HG02852 (cell line): ENCODE measurements around the gene NT5DC3.

ENCODE experiments used
- ATAC-seq: cut with Tn5 transposase; IDR thresholded peaks from one replicate; pipeline ENCODE4 v1.9.1; 2021; ENCODE audit warnings: mild to moderate bottlenecking, moderate library complexity; ENCODE audit not compliant: unreplicated experiment

The NT5DC3 gene

DNA sequence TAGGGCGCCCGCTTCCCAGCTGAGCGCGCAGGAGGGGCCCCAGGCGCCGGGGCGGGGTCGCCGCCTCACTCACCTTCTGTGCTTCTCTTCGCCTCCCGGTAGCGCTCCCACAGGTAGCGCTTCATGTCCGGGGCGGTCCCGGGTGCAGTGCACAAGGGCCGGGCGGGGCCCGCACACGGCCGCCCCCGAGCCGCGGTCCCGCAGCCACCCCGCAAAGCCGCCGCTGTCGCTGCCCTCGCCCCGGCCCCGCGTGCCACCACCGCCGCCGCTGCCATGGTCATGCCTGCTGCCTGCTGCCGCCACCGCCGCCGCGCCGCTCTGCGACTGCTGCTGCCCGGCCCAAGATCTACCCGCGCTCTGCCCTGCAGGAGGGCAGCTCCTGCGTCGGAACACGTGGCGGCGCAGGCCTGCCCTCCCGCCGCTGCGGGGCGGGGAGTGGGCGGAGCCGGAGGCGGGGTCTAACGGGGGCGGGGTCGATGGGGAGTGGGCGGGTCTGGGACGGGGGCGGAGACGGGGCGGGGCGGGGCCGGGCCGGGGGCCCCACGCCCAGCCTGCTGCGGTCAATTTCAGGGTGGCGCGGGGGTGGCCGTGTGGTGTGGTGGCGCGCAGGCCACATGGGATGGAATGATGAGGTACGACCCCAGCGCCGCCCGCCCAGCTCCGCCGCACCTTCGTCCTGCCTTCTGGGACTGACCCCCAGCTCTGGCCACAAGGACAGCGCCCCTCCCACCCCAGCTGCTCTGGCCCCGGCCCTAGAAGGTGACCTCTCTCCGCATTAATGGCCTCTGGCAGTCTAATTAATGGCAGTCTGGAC is at the start of gene NT5DC3:
Gene NT5DC3, minus strand, starts transcription at position 359 of the 814 bp plus-strand sequence. Its CDS starts 78 bp downstream, at position 281.
- peak; percentile 81 for ATAC-seq

DNA sequence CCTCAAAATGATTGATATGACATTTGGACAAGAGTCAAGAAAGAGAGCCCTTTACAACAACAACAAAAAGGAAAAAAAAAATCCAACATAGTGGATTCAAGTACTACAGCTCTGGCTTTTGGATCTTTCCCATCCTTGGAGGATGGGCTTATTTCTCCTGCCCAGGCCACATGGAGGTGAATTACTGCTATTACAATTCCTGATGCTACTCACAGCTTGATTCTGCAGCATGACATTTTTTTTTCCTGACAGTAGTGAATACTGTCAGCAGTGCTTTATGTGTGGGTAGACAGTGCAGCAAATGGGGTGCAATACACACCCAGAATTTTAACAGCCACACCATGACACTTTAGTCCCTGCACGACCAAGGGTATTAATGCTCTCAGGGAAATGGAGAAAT is 46.7 kb upstream of the NT5DC3 start:
- no peak for ATAC-seq

DNA sequence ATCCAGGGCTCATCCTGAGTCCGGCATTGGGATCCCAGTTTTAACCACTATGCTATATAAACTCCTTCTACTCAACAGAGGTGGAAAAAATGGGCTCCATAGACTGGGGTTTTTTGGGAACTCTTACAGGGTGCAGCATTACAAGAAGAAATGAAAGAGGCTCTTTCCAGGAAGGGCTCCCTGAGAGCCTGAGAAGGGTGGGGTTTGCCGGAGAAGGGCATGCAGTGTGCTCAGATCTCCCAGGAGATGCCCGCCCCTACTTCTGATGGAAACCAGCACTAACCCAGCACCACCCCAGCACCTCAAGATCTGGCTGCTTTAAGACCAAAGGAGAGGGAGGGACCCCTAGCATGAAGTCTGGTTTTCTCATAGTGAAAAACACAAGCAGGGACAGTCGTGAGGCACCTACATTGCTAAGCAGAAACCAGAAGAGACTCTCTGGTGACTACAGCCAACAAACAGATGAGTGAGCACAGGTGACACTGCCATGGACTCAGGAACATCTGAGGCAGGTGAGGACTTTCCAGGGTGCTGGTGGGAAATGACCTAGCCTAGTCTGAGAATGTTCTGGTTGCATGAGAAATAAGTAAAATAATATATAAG is 45.3 kb upstream of the NT5DC3 start:
- no peak for ATAC-seq

DNA sequence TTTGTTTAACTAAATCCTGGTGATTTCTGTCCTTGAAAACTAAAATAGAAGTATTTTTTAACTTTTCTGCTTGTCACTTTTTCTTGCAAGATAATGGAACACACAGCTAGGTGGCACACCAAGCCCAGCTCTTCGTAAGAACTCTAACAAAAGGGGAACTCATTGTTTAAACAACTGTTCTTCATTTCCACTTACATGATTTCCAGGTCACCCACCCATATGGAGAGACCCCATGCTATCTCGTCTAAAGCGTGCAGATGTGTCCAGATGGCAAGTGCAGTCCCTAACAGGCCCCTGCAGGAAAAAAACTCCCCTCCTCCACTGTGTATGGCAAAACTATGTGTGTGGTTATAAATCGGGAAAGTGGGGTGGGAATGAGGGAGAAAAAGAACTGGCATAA is 43.3 kb upstream of the NT5DC3 start:
- no peak for ATAC-seq

DNA sequence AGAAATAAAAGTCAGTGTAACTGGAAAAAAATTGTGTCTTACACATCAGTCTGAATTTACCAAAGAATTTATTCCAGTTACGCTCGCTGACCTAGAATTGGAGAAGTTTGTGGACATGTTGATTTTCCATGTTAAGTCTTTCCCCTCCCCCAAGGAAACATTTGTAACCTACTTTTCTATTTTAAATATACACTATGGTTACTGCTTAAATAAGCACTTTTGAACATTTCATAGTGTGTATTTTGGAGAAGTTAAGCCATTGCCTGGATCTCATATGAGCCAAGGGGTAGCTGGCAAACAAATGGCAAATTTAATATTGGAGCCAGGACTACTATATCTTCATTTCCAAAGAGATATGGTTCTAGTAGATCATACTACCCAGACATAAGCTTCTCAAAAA is 42.9 kb upstream of the NT5DC3 start:
- ATAC-seq, result no peak

DNA sequence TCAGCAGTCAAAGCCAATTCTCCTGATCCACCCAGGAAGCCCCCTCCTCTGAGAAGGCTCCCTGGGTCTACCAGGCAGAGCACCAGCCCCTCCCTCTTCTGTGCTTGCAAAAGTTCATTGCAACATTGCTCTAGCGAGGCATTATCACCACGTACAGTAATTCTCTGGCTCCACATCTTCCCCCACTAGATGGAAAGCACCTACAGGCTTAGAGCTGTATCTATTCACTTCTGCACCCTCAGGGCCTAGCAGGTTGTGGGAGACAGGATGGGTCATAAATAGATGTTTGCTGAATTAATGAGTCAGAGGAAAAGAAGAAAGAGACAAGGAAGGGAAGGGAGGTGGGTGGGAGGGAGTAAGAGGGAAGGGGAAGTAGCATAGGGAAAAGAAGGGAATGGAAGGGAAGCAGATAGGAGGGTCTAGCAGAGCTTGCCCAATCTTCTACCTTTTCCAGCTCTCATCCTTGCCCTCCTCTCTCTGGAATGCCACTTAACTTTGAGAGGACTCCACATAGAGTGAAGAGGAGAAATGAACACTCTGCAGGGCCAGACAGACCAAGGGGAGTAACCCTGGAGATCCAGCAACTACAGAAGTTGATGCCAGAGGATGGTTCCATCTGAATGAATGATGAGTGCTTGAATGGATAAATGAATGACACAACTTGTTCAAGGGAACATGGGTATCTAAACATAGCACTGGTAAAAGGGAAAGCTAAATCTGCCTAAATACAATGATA is 42.0 kb upstream of the NT5DC3 start:
- ATAC-seq, result peak; percentile 35

DNA sequence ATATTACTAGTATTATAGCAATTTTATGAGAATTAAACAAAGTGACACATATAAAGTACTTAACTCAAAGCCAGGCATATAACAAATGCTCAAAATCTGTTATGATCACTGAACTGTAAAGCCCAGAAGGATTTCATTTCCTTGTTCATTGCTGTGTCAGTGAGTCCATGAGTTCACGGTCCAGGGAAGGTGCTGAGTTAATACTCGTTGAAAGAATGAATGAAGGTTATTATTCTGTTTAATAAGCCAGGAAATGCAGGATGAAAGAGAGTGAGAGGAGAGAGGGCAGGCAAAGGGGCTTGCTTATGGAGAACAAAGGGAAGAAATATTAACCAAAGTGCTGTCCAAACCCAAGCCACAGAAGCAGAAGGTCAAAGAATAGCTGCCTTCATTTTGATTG is 40.2 kb upstream of the NT5DC3 start:
- ATAC-seq, result no peak

DNA sequence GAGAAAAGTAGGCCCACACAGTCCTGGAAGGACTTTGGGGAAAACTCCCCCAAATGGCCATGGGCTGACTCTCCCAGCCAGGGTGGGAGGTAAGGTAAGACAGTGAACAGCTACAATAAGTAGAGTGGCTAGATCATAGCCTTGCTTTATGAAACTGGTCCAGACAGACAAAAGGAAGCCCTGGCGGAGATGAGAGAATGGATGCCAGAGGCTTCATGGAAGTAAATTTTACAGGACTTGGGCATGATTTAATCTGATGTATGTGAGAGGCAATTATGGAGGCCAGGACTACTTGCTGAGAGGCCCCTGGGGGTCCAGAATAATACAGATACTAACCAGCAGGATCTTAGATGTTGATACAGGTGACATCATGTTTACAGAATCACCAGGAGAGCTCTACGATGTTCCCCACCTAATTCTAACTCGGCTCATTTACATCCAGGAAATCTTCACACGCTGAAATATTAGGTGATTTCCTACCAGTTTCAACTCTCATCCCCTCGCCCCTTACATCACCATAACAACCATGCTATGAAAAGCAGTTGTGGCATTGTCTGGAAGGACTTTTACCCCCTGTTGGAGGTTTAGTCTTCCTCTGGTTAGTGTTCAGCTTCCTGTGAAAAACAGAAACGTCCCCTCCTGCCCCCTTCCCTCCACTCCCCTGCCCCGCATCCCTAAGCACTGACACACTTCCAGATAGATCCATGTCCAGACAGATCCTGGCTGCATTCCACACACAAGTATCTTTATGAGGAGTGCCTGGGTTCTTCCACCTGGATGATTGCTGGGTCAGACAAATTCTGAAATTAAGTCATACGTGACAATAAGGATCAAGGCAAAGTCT is 39.5 kb upstream of the NT5DC3 start:
- no peak for ATAC-seq

DNA sequence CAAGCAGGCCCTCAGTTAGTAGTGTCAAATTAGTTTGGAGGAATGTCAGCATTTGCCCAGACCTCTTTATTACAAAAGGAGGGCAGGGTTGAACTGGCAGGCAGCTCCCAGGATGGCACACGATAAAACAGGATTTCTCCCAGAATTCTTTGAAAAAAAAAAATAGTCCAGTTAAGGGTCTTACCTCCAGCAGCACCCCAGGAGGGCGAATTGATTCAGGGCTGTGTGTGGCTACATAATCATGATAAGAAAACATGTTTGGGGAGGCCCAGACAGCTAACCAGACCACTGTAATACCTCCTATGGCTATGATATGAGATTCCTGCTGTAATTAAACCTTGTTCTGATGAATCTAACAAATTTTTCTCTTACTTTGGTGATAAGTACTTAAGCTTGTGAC is 38.8 kb upstream of the NT5DC3 start:
- ATAC-seq, result no peak

DNA sequence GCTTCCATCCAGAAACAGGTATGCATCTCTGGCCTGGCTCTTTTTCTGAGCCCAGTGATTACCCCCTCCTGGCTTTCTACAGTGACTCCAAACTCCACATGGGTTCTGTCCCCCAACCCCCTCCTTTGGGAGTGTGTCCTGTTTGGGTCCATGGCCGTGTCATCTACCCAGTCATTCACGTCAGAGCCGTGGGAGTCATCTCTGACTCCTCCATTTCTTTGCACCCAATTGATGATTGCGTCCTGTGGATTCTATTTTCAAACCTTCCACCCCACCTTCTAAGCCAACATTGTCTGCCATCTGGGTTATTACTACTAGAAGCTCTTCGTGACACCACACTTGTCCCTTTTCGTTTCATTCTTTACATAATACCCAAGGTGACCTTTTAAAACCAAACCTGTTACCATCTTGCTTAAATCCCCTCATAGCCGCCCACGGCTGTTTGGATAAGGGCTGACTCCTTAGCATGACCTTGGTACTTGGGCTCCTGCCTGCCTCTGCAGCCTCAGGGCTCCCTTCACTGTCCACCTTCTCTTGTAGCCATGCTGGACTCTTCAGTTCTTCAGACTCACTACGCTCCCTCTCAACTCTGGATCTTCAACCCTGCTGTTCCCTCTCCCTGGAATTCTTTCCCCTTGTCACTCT is 38.1 kb upstream of the NT5DC3 start:
- no peak for ATAC-seq

DNA sequence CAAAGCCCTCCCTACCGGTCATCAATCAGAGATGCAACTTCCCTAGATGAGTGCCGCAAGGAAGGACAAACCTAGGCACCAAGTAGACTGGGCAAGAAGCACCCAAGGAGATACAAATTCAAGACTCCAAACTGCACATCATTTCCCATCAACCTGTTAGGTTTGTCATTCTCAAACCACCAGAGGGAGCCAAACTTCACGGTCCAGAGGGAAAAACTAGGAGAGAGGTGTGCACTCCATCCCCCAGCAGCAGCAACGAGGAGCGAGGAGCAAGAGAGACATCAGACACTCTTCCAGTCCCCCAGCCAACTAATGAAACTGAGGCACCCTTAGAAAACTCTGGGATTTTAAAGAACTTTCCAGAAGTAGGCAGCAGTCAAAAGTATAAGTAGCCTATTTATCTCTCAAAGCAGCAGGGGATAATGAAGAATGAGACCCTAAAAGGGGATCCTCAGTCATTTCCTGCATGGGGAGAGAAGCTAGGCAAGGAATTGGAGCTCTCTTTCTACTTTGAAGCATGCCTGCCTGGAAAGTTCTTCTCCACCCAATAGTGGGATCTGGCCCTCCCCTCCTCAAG is 37.0 kb upstream of the NT5DC3 start:
- peak; percentile 45 for ATAC-seq

DNA sequence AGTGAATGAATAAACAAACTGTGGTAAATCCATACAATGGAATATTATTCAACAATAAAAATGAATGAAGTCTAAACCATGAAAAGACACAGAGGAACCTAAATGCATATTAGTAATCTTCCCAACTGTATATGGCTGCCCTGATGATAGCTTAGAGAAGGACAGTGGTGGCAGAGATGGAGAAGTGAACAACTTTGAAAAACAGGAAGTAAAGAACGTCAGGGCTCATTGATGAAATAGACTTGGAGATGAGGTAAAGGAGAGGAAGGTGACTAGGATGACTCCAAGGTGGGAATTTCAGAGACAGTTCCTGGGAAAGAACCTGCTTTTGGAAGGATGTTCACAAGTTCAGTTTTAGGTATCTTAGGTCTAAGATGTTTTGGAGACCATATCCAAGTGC is 36.3 kb upstream of the NT5DC3 start:
- no peak for ATAC-seq

DNA sequence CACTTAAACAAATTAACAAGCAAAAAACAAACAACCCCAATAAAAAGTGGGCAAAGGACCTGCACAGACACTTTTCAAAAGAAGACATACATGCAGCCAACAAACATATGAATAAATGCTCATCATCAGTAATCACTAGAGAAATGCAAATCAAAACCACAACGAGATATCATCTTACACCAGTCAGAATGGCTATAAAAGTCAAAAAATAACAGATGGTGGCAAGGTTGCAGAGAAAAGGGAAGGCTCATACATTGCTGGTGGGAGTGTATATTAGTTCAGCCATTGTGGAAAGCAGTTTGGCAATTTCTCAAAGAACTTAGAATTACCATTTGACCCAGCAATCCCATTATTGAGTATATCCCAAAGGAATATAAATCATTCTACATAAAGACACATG is 34.6 kb upstream of the NT5DC3 start:
- no peak for ATAC-seq

DNA sequence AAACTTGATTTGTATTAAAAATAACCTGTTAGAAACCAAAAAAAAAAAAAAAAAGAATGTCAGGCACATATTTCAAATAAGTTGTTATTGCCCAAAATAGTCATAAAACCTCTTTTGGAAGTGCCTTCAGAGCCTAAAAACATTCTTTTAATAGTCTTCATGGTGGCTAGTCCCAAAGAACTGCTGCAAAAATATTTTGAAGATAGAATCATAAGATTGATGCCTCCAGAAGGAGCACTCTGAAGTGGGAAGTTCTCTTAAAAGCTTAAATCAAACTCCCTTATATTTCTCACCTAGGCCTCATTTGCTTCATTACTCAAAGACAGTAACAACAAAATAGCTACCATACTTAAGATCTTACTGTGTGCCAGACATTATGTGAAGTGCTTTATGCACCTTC is 27.2 kb upstream of the NT5DC3 start:
- ATAC-seq, result no peak

DNA sequence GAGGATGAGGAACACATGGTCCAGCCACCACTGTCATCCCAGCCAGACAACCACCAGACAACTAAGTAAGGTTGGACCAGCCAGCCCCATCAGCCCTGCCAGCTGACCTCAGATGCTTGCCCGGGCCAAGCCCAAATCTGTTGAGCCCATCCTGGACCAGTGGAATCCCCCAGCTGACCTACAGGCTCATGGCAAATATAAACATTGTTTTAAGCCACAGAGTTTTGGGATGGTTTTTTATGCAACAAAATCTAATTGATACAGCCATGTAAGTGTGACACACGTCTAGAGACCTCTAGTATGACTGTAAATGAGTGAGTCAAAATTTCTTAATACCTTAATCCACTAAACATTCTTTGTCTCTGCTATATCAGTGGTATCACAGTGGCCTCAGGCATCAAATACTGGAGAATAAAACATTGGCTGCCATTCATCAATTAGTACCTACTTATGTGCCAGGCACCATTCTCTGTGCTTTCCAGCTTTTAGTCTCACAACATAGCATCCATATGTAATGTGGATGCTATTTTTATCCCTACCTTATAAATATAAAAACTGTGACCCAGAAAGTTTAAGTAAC is 24.2 kb upstream of the NT5DC3 start:
- no peak for ATAC-seq

DNA sequence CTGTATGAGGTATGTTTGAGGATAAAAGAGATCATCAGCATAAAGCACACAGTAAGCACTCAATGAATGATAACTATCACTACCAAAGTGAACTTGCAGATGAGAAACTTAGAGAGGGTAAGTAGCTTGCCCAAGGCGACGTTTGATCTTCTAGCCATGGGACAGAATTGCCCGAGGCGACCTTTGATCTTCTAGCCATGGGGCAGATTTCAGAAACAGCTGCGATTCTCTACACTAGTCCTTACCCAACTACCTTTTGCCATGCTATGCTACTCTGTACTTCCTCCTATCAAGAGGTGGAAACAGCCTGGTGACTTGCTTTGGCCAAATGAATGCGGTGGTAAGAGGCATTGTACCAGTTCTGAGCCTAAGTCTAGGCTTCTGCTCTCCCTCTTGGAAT is 23.7 kb upstream of the NT5DC3 start:
- no peak for ATAC-seq

DNA sequence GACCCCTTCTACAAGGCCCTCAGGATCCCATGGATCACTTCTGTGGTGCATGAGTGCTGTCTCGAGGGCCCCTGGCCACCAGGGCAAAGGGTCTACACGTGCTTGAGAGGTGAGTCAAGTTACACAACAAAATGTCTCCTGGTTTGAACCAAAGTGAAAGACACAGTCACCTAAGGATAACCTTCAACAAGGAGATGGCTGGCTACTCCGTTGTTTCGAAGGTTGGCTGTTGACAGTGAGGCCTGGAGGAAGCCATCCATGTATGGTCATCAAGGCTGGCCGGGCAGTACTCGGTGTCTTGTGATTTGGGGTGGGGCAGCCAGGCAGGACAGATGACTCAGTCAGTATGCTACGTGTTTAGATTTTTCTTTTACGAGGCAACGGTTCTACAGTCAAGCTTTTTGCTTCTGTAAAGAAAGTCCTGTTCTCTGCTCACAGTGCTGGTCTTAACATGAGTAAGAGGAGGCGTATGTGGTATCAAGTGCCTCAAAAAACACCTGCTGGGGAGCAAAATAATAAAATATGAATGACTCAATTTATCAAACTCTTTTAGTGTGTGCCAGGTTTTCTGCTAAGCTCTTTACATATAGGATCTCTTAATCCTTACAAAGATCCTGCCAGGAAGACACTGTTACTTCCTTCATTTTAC is 18.0 kb upstream of the NT5DC3 start:
- ATAC-seq, result no peak

DNA sequence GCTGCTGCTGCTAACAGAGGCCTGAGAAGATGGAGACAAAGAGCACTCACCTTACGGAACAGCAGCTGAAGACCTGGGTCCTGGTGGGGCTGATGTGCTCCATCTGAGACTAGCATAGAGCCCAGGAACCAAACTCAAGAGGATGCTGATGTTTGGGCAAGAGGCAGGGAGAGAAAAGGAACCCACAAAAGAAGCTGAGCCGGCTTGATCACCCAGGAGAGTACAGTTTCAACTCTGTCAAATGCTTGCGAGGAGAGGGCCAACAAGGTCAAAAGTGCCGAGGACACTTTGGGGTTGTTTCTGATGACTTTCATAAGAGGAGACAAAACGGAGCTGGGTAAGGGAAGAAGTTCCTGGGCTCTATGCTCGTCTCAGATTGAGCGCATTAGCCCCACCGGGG is 17.3 kb upstream of the NT5DC3 start:
- ATAC-seq, result no peak

DNA sequence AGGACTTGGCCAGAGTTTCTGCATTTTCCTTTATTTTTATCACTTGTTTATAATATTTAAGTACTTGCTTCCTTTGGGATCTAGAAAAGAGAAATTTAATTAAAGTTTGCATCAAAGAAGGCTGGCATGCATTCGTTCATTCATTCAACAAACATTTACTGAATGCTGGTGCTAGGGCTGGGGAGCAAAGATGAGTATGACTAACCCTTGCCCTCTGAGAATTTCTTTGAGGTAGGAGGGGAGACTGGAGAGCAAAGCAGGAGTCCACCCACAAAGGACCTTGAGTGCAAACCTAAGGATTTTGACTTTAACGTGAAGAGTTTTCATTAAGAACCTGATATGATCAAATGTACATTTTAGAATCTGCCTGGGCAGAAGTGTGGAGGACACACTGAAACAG is 16.1 kb upstream of the NT5DC3 start:
- ATAC-seq, result no peak
